ENCODE data around the gene EPB41L4A.
"Not testable (repeated sequence)": the region's sequence is repeated elsewhere in the genome, so short reads cannot be mapped to it uniquely, and the experiment has no call there.

The EPB41L4A gene

DNA sequence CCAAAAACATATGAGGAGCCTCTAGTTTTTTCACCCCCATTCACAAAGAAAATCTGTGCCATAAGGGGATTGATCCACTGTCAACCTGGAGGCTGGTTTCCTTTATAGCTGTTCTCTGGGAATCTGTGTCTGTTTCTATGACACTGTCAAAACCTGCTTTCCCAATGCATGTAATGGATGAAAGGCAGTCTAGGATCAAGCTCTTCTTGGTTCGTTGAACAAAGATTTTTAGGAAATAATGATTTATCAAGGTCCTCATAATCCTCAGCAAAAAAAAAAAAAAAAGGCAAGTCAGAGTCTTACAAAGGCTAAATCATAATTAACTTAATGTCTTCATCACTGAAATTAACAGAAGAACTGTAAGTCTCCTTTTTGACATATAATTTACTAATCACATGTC lies 16.0 kb downstream of the EPB41L4A start:
- DNase-seq (ENCODE audit: low read depth in 3 of 3), result no peak

DNA sequence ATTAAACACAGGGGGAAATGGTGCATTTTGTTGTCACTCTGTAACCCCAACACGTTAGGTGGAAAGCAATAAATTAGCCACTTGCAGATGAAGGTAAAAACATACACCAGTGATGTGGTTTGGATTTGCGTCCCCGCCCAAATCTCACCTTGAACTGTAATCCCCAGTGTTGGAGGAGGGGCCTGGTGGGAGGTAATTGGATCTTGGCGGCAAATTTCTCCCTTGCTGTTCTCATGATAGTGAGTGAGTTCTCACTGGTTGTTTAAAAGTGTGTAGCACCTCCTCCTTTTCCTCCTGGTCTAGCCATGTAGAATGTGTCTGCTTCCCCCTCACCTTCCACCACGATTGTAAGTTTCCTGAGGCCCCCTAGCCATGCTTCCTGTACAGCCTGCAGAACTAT lies 17.2 kb downstream of the EPB41L4A start:
- DNase-seq (ENCODE audit: low read depth in 3 of 3), result no peak

DNA sequence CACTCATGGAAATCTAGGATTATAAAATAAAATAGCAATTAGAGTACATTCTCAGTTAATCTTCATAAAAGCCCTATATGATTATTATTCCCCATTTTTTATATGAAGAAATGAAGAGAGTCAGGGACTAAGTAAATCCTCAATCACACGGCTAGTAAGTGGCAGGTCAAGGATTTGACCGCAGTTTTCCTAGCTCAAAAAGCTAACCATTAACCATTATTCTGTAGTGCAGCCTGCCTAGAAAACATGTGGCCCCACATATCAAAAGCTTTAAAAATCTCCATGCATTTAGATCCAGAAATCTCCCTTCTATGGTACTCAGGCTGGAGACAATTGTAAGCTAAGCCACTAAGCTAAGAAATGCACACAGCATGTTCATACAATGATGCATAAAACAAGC lies 21.4 kb downstream of the EPB41L4A start:
- DNase-seq (ENCODE audit: low read depth in 3 of 3), result no peak

DNA sequence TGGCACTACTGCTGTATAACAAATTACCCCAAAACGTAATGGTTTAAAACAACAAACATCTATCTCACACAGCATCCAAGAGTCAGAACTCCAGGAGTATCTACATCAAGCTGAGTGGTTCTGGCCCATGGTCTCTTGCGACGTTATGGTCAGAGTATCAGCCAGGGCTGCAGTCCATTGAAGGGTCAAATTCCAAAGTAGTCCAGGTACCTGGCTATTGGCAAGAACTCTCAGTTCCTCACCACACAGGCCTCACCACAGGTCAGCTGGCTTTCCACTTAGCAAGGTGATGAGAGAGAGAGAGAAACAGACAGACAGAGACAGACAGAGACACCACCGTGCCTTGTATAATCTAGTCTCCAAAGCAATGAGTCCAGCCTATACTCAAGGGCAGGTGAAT lies 22.6 kb downstream of the EPB41L4A start:
- no peak for DNase-seq (ENCODE audit: low read depth in 3 of 3)

DNA sequence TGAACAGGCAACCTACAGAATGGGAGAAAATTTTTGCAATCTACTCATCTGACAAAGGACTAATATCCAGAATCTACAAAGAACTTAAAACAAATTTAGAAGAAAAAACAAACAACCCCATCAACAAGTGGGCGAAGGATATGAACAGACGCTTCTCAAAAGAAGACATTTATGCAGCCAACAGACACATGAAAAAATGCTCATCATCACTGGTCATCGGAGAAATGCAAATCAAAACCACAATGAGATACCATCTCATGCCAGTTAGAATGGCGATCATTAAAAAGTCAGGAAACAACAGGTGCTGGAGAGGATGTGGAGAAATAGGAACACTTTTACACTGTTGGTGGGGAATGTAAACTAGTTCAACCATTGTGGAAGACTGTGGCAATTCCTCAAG lies 23.8 kb downstream of the EPB41L4A start:
- not testable (repeated sequence) for DNase-seq (ENCODE audit: low read depth in 3 of 3)

DNA sequence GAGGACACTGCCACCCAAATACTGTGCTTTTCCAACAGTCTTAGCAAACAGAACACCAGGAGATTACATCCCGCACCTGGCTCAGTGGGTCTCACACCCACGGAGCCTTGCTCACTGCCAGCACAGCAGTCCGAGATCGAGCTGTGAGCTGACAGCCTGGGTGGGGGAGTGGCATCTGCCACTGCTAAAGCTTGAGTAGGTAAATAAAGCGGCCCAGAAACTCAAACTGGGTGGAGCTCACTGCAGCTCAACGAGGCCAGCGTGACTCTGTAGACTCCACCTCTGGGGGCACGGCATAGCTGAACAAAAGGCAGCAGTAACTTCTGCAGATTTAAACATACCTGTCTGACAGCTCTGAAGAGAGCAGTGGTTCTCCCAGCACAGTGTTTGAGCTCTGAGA lies 28.8 kb downstream of the EPB41L4A start:
- no peak for DNase-seq (ENCODE audit: low read depth in 3 of 3)

DNA sequence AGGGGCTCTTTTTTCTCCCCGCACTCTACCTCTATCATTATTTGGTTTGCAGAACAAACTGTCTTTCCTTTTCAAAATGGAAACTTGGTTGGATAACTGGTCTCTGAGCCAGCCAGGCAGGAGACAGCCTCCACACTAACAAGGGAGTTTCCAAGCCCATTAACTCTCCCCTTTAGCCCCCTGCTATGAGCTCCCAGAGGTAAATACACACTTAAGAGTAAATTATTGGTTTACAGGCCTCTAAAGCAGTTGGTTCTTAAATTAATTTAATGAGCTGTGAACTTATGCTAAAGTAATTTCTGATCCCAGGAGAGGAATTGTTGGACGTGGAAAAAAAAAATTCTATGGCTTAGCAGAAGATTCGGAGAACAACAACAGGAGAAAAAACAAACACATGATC lies 30.3 kb downstream of the EPB41L4A start:
- DNase-seq (ENCODE audit: low read depth in 3 of 3), result no peak

DNA sequence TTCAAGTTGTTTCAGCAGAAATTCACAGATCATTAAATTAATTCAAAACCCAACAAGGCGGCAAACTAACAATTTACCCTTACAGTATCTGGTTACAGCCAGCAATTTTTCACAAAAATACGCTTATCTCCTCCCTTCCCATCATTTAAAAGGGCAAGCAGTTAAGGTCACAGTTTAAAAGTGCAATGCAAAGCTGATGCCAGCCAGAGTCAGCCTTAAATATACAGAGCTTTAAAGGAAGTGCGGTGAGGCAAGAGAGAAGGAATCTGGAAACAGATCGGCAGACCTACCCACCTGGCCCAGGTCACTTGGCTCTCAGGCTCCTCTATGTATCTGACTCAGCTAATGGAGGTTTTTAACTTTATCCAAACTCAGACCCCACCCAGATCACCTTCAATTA lies 31.0 kb downstream of the EPB41L4A start:
- no peak for DNase-seq (ENCODE audit: low read depth in 3 of 3)

DNA sequence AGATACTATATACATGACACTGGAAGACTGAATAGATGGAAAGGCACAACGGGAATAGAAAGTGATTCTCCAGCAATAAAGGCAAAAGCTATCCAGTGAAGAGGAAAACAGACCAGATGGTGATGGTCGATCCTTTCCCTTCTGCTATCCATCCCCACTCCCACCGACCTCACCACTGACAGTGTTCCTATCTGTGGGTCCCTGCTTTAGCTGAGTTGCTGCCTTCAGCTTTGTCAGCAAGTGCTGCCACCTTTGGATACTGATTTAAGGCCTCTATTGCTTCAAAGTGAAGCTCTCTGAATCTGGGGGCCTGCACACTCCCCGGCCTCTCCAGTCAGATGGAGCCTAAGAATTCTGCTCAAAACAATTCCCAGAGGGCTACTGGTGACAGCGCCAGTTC lies 32.3 kb downstream of the EPB41L4A start:
- no peak for DNase-seq (ENCODE audit: low read depth in 3 of 3)

DNA sequence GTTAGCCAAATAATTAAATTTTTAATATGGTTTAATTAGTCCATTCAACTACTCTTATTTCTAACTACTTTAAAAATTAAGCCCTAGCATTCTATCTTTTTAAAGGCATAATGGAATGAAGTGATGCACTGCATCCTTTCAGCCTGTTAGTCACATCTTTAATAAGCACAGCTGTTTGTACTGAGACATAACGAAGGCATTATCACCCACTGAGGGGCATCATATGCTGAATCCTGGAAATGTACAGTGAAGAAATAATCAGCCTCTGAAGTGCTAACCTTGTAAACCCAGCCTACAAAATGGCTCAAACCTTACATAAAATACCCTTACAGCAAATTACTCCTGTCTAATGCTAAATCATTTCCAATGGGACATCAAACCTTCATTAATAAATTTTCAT lies 33.1 kb downstream of the EPB41L4A start:
- no peak for DNase-seq (ENCODE audit: low read depth in 3 of 3)

DNA sequence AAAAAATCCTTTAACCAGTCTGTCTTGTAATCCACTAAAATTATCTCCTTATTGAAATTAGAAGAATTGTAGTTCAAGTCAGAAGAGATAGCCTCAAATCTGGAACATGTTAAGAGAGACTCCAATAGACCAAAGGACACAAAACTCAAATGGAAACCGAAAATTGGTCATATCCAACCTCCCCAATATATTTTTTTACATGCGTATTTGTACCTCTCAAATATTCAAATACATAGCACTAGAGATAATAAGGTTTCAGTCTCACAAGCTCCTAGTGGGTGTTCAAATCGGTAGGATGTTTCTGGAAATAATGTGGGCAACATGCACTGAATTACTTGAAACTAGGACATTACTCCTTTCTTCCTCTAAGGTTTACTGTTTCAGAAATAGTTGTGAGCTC lies 33.5 kb downstream of the EPB41L4A start:
- DNase-seq (ENCODE audit: low read depth in 3 of 3), result no peak

DNA sequence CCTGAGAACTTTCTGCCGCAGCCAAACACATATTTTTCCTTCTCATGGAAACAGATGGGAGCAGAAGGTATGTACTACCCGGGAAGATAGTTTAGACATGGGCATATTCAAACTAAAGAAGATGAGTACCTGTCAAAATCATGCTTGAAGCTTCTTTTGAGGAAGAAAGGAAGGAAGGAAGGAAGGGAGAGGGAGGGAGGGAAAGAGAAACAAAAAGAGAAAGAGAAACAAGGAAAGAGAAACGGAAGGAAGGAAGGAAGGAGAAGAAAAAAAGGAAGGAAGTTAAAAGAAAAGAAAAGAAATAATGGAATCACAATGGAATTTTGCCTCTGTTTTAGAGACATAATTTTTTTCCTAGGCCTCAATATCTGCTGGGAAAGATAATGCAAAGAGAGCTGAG lies 34.6 kb downstream of the EPB41L4A start:
- DNase-seq (ENCODE audit: low read depth in 3 of 3), result no peak

DNA sequence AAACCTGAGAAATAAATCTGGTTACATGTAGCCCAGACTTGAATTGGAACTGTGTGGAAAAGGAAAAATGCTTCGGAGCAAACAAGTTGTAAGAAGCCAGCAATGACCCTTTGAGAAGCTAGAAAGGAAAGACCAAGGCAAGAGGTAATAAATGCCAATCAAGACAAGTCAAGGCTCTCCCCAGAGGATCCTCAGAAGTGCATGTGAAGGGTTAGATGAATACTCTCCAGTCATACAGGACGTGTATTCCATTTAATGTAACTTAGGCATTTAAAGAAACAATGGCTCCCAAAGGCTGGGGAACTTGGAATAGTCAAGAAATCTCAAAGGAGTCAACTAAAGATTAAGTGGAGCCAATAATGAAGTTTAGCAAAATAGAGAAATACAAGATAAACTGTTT lies 36.2 kb downstream of the EPB41L4A start:
- no peak for DNase-seq (ENCODE audit: low read depth in 3 of 3)

DNA sequence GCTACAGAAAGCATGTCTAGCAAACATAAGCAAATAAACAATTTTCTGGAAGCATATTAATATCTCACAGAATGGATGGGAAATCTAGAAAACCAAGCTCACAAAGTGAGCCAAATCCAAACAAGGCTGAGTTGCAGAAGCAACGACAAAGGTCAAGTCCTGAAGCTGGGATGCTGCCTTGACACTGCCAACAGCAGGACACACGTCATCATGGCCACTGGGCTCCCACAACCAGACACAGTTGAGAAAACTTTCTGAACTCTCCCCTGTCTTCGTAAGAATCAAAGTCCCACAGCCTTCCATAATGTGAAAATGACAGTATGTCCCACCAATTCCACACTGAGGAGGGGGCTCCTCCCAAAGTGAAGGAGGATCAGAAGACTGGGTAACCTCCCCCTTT lies 37.6 kb downstream of the EPB41L4A start:
- no peak for DNase-seq (ENCODE audit: low read depth in 3 of 3)

DNA sequence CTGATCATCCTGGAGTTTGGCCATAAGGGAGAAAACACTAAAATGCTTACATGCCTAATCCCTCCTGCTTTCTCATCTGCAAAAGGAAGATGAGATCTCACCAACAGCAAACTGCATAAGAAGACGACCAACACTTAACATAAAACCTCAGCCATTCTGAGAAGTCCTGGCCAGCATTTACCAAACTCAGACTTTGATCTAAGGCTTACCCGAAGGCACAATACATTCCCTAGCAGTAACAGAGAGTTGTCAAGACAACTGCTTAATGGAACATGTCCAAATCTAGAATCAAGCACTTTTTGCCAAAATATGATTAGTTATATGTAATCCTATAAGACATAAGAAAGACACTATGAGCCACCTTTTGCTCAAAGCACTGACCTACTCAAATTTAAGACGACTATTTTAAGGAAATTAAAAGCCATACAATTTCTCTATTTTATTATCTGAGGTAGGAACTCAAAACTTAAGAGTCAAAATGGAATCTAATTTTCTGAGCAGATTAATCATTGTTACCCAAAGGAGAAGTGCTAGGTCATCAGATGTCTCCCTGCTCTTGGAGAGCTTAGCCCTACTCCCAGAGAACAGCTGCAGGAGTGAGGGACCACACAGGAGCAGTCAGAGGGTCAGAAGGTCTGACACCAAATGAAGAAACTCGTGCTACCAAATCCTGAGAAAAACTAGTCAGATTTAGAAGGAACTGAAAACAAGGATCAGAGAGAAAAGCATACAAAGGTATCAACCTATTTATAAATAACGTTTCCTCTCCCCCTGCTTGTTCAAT lies 39.3 kb downstream of the EPB41L4A start:
- no peak for DNase-seq (ENCODE audit: low read depth in 3 of 3)

DNA sequence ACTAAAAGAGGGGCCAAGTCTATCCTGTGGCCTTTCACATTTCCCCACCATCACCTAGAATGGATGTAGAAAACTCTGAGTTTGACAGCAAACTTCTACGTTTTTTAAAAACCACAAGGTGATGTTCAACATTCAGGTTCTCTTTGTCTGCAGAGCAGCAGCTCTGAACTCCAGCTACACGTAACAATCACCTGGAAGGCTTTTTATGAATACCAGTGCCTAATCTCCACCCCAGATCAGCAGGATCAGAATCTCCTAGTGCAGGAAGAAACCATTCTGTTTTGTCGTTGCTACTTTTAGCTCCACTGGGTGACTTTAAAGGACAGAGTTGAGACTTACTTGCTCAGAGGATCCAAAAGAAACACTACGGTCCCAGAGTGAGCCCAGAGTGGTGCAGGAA lies 44.3 kb downstream of the EPB41L4A start:
- no peak for DNase-seq (ENCODE audit: low read depth in 3 of 3)

DNA sequence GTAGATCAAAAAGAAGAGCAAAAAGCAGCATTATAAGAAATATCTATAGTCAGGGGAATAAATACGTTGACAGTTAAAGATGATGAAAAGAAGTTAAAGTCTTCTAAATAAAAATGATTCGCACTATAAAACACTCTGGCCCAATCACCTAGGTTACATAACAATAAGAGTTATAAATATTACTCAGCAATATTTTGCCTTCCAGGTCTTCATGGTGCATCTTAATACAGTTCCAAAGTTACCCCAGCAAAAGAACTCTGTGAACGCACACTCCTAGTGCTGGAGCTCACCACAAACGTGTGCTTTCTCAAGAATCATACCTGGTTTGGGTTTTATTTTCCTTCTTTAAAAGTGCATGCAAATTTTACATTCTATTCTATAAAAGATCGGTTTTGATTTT lies 44.7 kb downstream of the EPB41L4A start:
- DNase-seq (ENCODE audit: low read depth in 3 of 3), result no peak

DNA sequence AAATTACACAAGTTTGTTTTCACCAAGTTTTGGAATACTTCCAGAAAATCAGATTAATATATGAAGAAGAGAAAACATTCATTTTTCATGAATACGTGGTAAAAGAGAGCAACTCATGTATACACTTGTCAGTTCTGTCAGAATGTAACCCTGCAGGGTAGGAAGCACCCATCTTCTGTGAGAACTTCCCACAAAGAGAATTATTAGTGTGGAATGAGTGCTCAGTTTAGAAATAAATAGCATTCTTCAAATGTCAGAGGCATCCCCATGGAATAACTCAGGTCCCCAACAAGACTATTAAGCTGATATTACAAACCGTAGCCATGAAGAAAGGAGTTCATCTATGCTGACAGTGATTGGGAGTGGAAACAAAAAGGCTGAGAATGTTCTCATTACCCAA lies 45.2 kb downstream of the EPB41L4A start:
- no peak for DNase-seq (ENCODE audit: low read depth in 3 of 3)

DNA sequence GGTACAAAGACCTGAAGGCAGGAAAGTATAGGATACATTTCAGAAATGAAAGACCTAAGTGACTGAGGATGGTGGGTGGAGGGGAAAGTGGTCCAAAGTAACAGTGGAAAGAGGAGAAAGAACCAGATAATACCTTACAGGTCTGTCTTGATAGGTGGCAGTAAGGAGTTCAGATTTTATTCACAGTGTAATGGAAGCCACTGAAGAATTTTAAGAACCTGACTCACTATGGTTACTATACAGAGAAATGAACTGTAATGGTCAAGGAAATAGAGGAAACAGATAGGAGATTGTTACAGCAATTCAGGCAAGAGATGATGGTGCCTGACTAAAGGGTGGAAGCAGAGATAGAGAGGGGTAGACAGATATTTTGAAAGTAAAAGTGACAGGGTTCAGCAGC lies 46.5 kb downstream of the EPB41L4A start:
- no peak for DNase-seq (ENCODE audit: low read depth in 3 of 3)

DNA sequence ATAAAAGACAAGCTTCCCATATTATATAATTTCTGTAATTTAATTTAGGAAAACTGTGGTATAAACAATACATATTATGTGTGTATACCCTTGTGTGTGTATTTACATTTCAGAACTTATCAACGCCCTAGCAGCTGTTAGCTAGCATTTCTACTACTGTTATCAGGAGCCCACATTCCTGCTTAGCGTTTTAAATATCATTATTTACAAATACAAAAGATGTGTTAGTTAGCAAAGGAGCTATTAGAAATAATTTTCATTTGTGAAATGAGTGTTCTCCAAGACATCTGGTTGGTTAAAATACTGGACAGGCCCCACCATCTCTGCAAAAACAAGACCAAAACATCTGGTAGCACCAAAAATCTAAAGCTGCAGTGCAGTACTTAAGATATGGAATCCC lies 48.0 kb downstream of the EPB41L4A start:
- no peak for DNase-seq (ENCODE audit: low read depth in 3 of 3)

DNA sequence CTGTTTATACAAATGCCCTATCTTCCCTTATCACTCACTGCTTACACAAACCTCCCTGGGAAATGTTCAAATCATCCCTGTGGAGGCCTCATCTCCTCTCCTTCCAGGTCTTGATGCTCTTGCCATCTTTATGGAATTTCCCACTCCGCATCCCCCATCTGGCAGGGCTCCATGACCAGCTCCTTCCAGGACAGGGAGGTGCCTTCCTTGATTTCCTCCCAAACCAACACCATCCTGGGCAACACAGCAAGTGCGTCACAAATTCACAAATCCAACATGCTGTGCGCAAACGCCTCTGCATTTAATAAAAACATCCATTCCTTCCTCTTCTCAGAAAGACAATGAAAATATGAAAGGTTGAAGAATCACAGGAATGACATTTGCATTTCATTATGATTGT lies 51.7 kb downstream of the EPB41L4A start:
- no peak for DNase-seq (ENCODE audit: low read depth in 3 of 3)

DNA sequence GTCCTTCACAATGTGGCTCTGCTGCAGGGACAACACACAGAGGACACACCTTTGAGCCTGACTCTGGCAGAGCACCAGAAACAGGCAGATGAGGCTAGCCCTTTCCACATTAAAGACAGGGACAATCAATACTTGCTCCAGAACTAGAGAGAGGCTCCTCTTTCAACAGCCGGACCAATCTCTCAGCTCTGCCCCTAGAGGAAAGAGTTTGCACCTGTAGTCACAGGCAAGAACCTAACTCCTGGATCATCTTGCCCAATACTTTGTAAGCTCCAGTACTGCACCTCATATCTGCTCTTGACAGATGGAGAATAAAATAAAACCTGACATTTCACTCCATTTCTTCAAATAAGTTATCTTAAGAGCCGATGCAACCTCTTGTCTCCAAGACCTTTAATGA lies 52.1 kb downstream of the EPB41L4A start:
- no peak for DNase-seq (ENCODE audit: low read depth in 3 of 3)

DNA sequence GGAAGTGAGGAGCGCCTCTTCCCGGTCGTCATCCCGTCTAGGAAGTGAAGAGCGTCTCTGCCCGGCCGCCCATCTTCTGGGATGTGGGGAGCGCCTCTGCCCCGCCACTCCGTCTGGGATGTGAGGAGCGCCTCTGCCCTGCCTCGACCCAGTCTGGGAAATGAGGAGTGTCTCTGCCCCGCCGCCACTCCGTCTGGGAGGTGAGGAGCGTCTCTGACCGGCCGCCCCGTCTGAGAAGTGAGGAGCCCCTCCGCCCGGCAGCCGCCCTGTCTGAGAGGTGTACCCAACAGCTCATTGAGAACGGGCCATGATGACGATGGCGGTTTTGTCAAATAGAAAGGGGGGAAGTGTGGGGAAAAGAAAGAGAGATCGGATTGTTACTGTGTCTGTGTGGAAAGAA lies 58.3 kb downstream of the EPB41L4A start:
- not testable (repeated sequence) for DNase-seq (ENCODE audit: low read depth in 3 of 3)

Measured in stimulated activated CD4-positive, alpha-beta T cell treated with anti-CD3 and anti-CD28 coated beads, TNF-alpha, amount 100 ng/mL, for 24 hours (primary cell).